Heart left ventricle (tissue), 16 donors: Measurements from ENCODE around the gene DOCK1. TPM values are rescaled to one million over a fixed set of nuclear protein-coding genes. Genes with fewer than 3 reads are reported as not detected.

Experiments used
- ATAC-seq, 4 donors: fragments of 200-7000 bp; cut with Tn5 transposase; one replicate each; pipeline ENCODE4 v1.9.1; 2020 to 2022; ENCODE audit warnings: moderate library complexity in 4 of 4, mild to moderate bottlenecking in 3 of 4, moderate number of reproducible peaks in 1 of 4
- DNase-seq, 5 donors: peaks; one replicate each; pipeline ENCODE4 v3.0.0-alpha.2; 2020
- H3K27ac ChIP-seq, 12 donors: fragments of 200-600 bp; sonication (generic) in 4 of 12; one replicate each; pipeline versions ENCODE4 v1.5.0 to v1.8.0; 2016 to 2022; ENCODE audit warnings: mild to moderate bottlenecking in 2 of 12
- H3K27me3 ChIP-seq, 9 donors: fragments of 200-600 bp; sonication (generic) in 2 of 9; one replicate each; pipeline versions ENCODE4 v1.5.1 to v1.8.0; 2016 to 2022; ENCODE audit warnings: mild to moderate bottlenecking in 3 of 9
- H3K36me3 ChIP-seq, 9 donors: fragments of 200-600 bp; sonication (generic) in 2 of 9; one replicate each; pipeline versions ENCODE4 v1.5.0 to v1.8.0; 2018 to 2022; ENCODE audit warnings: mild to moderate bottlenecking in 2 of 9
- H3K4me1 ChIP-seq, 12 donors: fragments of 200-600 bp; sonication (generic) in 4 of 12; one replicate each; pipeline versions ENCODE4 v1.5.0 to v1.8.0; 2016 to 2022; ENCODE audit warnings: mild to moderate bottlenecking in 3 of 12
- H3K4me3 ChIP-seq, 12 donors: fragments of 200-600 bp; sonication (generic) in 4 of 12; one replicate each; pipeline versions ENCODE4 v1.5.0 to v1.8.0; 2017 to 2022; ENCODE audit warnings: mild to moderate bottlenecking in 9 of 12, moderate library complexity in 4 of 12
- H3K9me3 ChIP-seq, 12 donors: fragments of 200-600 bp; sonication (generic) in 4 of 12; one replicate each; pipeline versions ENCODE4 v1.5.0 to v1.8.0; 2016 to 2022; ENCODE audit warnings: mild to moderate bottlenecking in 1 of 12
- POLR2A ChIP-seq, 2 donors: fragments of 450-650 bp; IDR thresholded peaks; one replicate each; pipeline ENCODE4 v1.6.1; 2017; ENCODE audit warnings: antibody characterized with exemption in 2 of 2, mild to moderate bottlenecking in 2 of 2, moderate library complexity in 2 of 2
- WGBS, 4 donors: extraction: QIAGEN DNeasy Blood & Tissue Kit in 2 of 4; methylation state at CpG; one replicate each; pipeline versions ENCODE4 v1.1.5 to v1.1.7; 2013 to 2018; 5-methylcytosine and 5-hydroxymethylcytosine counted together
- intact Hi-C, 10 donors: fragments of 100-400 bp; cut with DNase I; formaldehyde crosslinking; loops; one replicate each; pipeline versions ENCODE4 v1.11.1 to v1.14.2; 2022
- polyA plus RNA-seq, 2 donors: library from polyadenylated mRNA; stranded (reverse); fragments of 200-250 nt; gene quantifications; one replicate each; pipeline ENCODE4 v1.2.3, GENCODE V29; 2013
- total RNA-seq, 9 donors: library from RNA; depleted of rRNA in 2 of 9; stranded (reverse); fragments of >200 nt in 2 of 9; fragmentation: NEBNext Ultra II Directional in 3 of 9; extraction: Animal tissue kit (Norgen Biotek cat#: 25700) in 3 of 9; gene quantifications; one replicate each; pipeline versions ENCODE4 v1.1.0 to v1.2.4, GENCODE V29; 2016 to 2023
- TF ChIP-seq, protein P1 (sequence below), 12 donors: fragments of 200-600 bp; sonication (generic) in 4 of 12; IDR thresholded peaks; one replicate each; pipeline versions ENCODE4 v1.5.0 to v1.8.0; 2018 to 2022; ENCODE audit warnings: antibody characterized with exemption in 12 of 12, mild to moderate bottlenecking in 5 of 12
- donor health status: ischemic (EF 13 %, LVEDD 7.1; RV severe dilation, severe dysfunction).
- donor health status: healthy with polysubstance abuse.
- donor health status: DM: no; HTN: yes; CAD: no.
- donor health status: DM: no; HTN: no; CAD: no.
- donor health status: ischemic (EF 25% LVEDD 6.9; RV normal size, moderate dysfunction).
- donor health status: ischemic (EF 25% LVEDD 5.7; RV mildly dilated, moderate dysfunction).
- donor health status: healthy.
- donor health status: DM: yes; HTN: yes; CAD: no.
- donor health status: ischemic (EF 35%, LVEDD 5.7; RV mildly dilated, moderate dysfunction).
- donor health status: nonischemic (EF 11% LVEDD 7.7; RV severe dilation, severe dysfunction).
- donor health status: DM: yes; HTN: yes; CAD: no.
- donor health status: PGD.
- donor health status: ischemic (EF 29% LVEDD 5.4; RV normal size, mild dysfunction).
- donor health status: nonischemic (EF 23%, LVEDD 6.1; RV moderate dilation, normal function).

DOCK1 gene
- total and polyA plus RNA-seq, 11 donors = 5.0 to 31.6 (median 18.6) TPM

DNA sequence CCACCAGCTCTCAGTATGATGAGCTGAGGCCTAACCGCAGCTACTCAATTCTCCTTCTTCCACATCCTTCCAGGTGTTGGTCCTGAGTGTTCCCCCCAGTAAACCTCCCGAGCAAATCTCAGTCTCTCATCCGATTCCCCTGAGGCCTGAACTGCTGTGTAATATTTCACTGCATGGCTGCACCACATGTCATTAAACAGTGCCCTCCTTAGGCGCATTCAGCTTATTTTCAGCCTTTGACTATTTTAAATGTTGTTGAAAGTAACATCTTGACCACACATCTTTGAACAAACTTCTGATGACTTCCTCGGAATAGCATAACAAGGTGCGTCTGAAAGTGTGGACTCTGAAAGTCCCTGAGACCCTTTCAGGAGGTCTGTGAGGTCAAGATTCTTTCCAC lies 581.1 kb downstream of the DOCK1 start:
- ATAC-seq = no peak
- WGBS, 4 donors = 82 to 92% (median 89%) methylated on average over 6 of the region's 6 CpGs
- no peak for DNase-seq
- Histone ChIP-seq H3K27me3 (peaks cover 0 to 10% (median 0%) of the 10 kb centered on the region in 9 donors), H3K36me3 (no peaks in the 10 kb centered on the region), H3K27ac (no peak overlapping the region), H3K9me3 (no peaks in the 10 kb centered on the region), H3K4me3 (no peak overlapping the region), H3K4me1 (no peaks in the 10 kb centered on the region)
- intact Hi-C loops = no loop called here
- no peak for TF ChIP-seq POLR2A (IDR thresholded peaks at IDR 0.05)

DNA sequence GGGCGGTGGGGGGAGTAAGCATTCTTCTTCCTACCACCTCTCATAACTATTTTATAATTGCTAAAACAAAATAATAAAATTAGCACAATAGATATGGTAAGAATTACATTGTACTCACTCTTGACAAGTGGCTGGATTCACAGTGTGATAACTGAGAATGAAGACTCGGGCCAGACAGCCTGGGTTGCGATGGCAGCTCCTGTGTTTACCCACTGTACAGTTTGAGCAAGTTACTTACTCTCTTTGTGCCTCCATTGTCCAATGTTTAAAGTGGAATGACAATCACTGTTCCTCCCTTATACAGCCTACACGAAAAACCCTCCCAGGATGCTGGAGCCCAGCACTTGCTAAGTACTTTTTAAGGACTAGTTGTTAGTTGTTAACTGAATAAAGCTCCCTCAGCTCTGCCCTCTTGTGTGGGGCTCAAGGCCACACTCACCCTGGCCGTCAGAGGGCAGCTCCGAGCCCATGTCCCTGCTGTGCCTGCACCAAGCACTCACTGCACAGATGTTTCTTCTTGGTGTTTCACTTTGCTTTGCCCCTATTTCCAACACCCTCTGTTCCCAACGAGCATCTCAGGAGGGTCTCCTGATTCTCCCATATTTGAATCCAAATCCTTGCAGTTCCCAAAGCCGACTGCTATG lies 587.5 kb downstream of the DOCK1 start:
- Histone ChIP-seq H3K4me3 (no peak overlapping the region), H3K27ac (no peak overlapping the region), H3K27me3 (peaks cover 0 to 12% (median 0%) of the 10 kb centered on the region in 9 donors), H3K4me1 (no peaks in the 10 kb centered on the region), H3K9me3 (peaks cover 0 to 3% (median 0%) of the 10 kb centered on the region in 12 donors), H3K36me3 (no peaks in the 10 kb centered on the region)
- TF ChIP-seq POLR2A (IDR thresholded peaks at IDR 0.05) = no peak
- TF ChIP-seq, protein P1, sequence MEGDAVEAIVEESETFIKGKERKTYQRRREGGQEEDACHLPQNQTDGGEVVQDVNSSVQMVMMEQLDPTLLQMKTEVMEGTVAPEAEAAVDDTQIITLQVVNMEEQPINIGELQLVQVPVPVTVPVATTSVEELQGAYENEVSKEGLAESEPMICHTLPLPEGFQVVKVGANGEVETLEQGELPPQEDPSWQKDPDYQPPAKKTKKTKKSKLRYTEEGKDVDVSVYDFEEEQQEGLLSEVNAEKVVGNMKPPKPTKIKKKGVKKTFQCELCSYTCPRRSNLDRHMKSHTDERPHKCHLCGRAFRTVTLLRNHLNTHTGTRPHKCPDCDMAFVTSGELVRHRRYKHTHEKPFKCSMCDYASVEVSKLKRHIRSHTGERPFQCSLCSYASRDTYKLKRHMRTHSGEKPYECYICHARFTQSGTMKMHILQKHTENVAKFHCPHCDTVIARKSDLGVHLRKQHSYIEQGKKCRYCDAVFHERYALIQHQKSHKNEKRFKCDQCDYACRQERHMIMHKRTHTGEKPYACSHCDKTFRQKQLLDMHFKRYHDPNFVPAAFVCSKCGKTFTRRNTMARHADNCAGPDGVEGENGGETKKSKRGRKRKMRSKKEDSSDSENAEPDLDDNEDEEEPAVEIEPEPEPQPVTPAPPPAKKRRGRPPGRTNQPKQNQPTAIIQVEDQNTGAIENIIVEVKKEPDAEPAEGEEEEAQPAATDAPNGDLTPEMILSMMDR (IDR thresholded peaks at IDR 0.05) = no peak
- intact Hi-C loops = no loop called here
- ATAC-seq (no peak), DNase-seq (no peak)
- WGBS, 4 donors = 52 to 80% (median 66%) methylated on average over 8 of the region's 8 CpGs

DNA sequence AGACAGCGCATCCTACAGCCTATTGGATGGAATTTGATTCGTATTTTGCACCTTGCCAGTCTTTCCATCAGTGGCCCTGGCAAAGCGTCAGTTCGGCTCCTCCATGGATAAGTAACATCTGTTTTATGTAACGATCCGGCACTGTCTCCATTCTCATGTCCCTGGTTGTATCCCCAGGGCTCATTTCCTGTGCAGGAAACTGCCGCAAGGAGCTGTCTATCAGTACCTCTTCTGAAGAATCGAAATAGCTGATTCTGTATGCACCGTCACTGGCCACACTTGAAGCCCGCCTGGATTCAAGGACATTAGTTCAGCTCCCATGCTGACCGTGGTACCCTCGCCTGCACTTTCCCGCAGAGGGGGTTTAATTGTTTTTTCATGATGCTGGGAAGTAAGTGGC lies 590.8 kb downstream of the DOCK1 start:
- H3K27me3 ChIP-seq = peaks cover 0 to 12% (median 0%) of the 10 kb centered on the region in 9 donors
- intact Hi-C loops = no loop called here
- H3K9me3 ChIP-seq = peaks cover 0 to 3% (median 0%) of the 10 kb centered on the region in 12 donors
- H3K27ac ChIP-seq = no peak overlapping the region
- ATAC-seq (no peak), DNase-seq (no peak)
- no peak overlapping the region for H3K4me3 ChIP-seq
- WGBS, 4 donors = 50 to 64% (median 57%) methylated on average over 13 of the region's 13 CpGs
- TF ChIP-seq POLR2A (IDR thresholded peaks at IDR 0.05) = no peak
- TF ChIP-seq, protein P1 (IDR thresholded peaks at IDR 0.05) = no peak
- H3K36me3 ChIP-seq = no peaks in the 10 kb centered on the region
- peaks cover 0 to 5% (median 0%) of the 10 kb centered on the region in 12 donors for H3K4me1 ChIP-seq

DNA sequence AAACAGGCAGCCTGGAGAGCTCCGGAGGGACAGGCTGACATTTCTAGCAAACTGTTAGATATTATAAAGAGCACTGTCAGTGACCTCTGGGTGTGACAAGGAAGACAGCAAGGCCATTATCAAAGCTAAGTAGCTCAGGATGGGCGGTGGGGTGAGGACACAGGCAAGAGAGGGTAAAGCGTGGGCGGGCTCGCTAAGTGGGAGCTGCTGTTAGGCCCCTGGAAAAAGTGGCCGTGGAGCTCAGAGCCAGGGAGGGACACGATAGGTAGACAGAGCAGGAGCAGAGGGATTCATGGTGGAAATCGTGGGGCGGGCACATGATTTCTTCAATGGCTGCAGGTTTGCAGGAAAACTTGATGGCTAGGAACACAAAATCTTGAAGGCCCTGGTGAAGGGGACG lies 592.5 kb downstream of the DOCK1 start:
- TF ChIP-seq, protein P1 (IDR thresholded peaks at IDR 0.05) = no peak
- TF ChIP-seq POLR2A (IDR thresholded peaks at IDR 0.05) = no peak
- Histone ChIP-seq H3K4me1 (peaks cover 0 to 5% (median 0%) of the 10 kb centered on the region in 12 donors), H3K27me3 (peaks cover 0 to 12% (median 0%) of the 10 kb centered on the region in 9 donors), H3K27ac (no peak overlapping the region), H3K9me3 (no peaks in the 10 kb centered on the region), H3K36me3 (no peaks in the 10 kb centered on the region), H3K4me3 (no peak overlapping the region)
- ATAC-seq (no peak), DNase-seq (no peak)
- intact Hi-C loops = no loop called here
- WGBS, 4 donors = 80 to 87% (median 85%) methylated on average over 10 of the region's 10 CpGs

DNA sequence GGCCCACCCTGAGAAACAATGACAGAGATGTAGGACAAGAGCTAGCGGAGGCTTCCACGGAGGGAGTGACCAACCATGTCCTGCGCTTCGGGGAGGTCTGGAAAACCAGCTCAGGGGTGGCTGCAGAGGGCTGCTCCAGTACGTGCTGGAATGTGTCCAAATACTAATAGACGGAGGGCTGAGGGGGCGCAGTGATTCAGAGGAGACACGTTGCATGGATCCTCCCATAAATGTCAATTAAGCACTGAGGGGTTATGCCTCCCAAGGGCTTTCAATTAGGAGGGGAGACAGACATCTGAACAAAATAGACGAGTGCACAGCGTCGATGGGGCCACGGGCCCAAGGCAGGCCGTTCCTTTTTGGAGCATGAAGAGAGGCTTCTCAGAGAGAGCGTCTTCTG lies 592.9 kb downstream of the DOCK1 start:
- Histone ChIP-seq H3K4me3 (no peak overlapping the region), H3K27me3 (peaks cover 0 to 12% (median 0%) of the 10 kb centered on the region in 9 donors), H3K9me3 (no peaks in the 10 kb centered on the region), H3K4me1 (peaks cover 0 to 5% (median 0%) of the 10 kb centered on the region in 12 donors), H3K27ac (no peak overlapping the region), H3K36me3 (no peaks in the 10 kb centered on the region)
- DNase-seq = no peak
- intact Hi-C loops = no loop called here
- ATAC-seq = no peak
- TF ChIP-seq POLR2A (IDR thresholded peaks at IDR 0.05) = no peak
- TF ChIP-seq, protein P1 (IDR thresholded peaks at IDR 0.05) = no peak
- 79 to 86% (median 84%) methylated on average over 14 of the region's 14 CpGs for WGBS, 4 donors
